K562 (cell line): Measurements from ENCODE around the gene RIMBP3C. TPM values are rescaled to one million over a fixed set of nuclear protein-coding genes. Genes with fewer than 3 reads are reported as not detected.

Experiments
- IFI16 ChIP-seq: fragments of 250-450 bp; sonication (Bioruptor Pico); IDR thresholded peaks from 2 replicates; pipeline ENCODE4 v2.1.2; 2022; ENCODE audit warnings: mild to moderate bottlenecking, inconsistent platforms
- RCOR1 ChIP-seq, 2 experiments: IDR thresholded peaks; 2 replicates each; pipeline ENCODE4 v1.6.1; 2012; ENCODE audit warnings: low read depth in 2 of 2, low read length in 2 of 2, borderline replicate concordance in 1 of 2, improper control_type of control experiment in 1 of 2
- ZC3H11A ChIP-seq: IDR thresholded peaks from 2 replicates; pipeline ENCODE4 v1.6.1; 2012; ENCODE audit warnings: low read depth, low read length, improper control_type of control experiment
- ZNF212 ChIP-seq: fragments of 450-650 bp; formaldehyde crosslinking; IDR thresholded peaks from 2 replicates; pipeline ENCODE4 v1.4.0; 2020; ENCODE audit warnings: mild to moderate bottlenecking
- polyA plus RNA-seq, 8 experiments: library from polyadenylated mRNA; depleted of rRNA in 4 of 8; stranded (reverse) in 5 of 8; unstranded in 3 of 8; fragments of >200 nt; fragmentation: Nextera tagmentation in 2 of 8; fragmentation: Illumina TruSeq in 1 of 8; extraction: Ambion mirVana in 2 of 8; extraction: Trizol in 1 of 8; gene quantifications; 2 replicates each; pipeline versions ENCODE4 v1.2.1 to v1.2.3, GENCODE V29; 2011 to 2014; ENCODE audit warnings: inconsistent platforms in 1 of 8, missing spikeins in 1 of 8
- total RNA-seq, 7 experiments: library from RNA; depleted of rRNA in 6 of 7; stranded (reverse); fragments of >200 nt in 6 of 7; fragmentation: Illumina TruSeq in 2 of 7; extraction: Trizol in 2 of 7; gene quantifications; 2 replicates each; pipeline versions ENCODE4 v1.2.1 to v1.2.3, GENCODE V29; 2011 to 2021; ENCODE audit warnings: low replicate concordance in 1 of 7
- TF ChIP-seq, protein P1 (sequence below): sonication (generic); formaldehyde crosslinking; IDR thresholded peaks from 2 replicates; pipeline ENCODE4 v1.8.0; 2022; ENCODE audit warnings: mild to moderate bottlenecking, missing genetic modification reagents, borderline replicate concordance
- TF ChIP-seq, protein P2 (sequence below): fragments of 250-450 bp; sonication (Bioruptor Pico); IDR thresholded peaks from 2 replicates; pipeline ENCODE4 v1.4.0; 2020; ENCODE audit warnings: mild to moderate bottlenecking
- TF ChIP-seq, protein P3 (sequence below): sonication (generic); formaldehyde crosslinking; IDR thresholded peaks from 2 replicates; pipeline ENCODE4 v1.8.1; 2023; ENCODE audit warnings: mild to moderate bottlenecking, missing genetic modification reagents
- TF ChIP-seq, protein P4 (sequence below), 2 experiments: fragments of 450-650 bp; formaldehyde crosslinking in 1 of 2; IDR thresholded peaks; 2 replicates each; pipeline versions ENCODE4 v1.4.0 to v1.6.1; 2014 to 2020; ENCODE audit warnings: mild to moderate bottlenecking in 2 of 2, borderline replicate concordance in 1 of 2, low read depth in 1 of 2

The RIMBP3C gene
- total and polyA plus RNA-seq, 9 of the 15 experiments (the other 6 are each of a cell fraction or from before 2014, with no cell fraction given) = 0.09 to 0.98 (median 0.17) TPM; not detected in 2

- TF ChIP-seq, protein P1, sequence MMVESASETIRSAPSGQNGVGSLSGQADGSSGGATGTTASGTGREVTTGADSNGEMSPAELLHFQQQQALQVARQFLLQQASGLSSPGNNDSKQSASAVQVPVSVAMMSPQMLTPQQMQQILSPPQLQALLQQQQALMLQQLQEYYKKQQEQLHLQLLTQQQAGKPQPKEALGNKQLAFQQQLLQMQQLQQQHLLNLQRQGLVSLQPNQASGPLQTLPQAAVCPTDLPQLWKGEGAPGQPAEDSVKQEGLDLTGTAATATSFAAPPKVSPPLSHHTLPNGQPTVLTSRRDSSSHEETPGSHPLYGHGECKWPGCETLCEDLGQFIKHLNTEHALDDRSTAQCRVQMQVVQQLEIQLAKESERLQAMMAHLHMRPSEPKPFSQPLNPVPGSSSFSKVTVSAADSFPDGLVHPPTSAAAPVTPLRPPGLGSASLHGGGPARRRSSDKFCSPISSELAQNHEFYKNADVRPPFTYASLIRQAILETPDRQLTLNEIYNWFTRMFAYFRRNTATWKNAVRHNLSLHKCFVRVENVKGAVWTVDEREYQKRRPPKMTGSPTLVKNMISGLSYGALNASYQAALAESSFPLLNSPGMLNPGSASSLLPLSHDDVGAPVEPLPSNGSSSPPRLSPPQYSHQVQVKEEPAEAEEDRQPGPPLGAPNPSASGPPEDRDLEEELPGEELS (CRISPR knock-in tag) = 0 out of 2 replicates have a peak, but pooled peaks have one; percentile 71
- TF ChIP-seq, protein P2, sequence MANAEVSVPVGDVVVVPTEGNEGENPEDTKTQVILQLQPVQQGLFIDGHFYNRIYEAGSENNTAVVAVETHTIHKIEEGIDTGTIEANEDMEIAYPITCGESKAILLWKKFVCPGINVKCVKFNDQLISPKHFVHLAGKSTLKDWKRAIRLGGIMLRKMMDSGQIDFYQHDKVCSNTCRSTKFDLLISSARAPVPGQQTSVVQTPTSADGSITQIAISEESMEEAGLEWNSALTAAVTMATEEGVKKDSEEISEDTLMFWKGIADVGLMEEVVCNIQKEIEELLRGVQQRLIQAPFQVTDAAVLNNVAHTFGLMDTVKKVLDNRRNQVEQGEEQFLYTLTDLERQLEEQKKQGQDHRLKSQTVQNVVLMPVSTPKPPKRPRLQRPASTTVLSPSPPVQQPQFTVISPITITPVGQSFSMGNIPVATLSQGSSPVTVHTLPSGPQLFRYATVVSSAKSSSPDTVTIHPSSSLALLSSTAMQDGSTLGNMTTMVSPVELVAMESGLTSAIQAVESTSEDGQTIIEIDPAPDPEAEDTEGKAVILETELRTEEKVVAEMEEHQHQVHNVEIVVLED (CRISPR knock-in tag) = no peak
- TF ChIP-seq, protein P3, sequence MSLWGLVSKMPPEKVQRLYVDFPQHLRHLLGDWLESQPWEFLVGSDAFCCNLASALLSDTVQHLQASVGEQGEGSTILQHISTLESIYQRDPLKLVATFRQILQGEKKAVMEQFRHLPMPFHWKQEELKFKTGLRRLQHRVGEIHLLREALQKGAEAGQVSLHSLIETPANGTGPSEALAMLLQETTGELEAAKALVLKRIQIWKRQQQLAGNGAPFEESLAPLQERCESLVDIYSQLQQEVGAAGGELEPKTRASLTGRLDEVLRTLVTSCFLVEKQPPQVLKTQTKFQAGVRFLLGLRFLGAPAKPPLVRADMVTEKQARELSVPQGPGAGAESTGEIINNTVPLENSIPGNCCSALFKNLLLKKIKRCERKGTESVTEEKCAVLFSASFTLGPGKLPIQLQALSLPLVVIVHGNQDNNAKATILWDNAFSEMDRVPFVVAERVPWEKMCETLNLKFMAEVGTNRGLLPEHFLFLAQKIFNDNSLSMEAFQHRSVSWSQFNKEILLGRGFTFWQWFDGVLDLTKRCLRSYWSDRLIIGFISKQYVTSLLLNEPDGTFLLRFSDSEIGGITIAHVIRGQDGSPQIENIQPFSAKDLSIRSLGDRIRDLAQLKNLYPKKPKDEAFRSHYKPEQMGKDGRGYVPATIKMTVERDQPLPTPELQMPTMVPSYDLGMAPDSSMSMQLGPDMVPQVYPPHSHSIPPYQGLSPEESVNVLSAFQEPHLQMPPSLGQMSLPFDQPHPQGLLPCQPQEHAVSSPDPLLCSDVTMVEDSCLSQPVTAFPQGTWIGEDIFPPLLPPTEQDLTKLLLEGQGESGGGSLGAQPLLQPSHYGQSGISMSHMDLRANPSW (CRISPR knock-in tag) = 0 out of 2 replicates have a peak, but pooled peaks have one; percentile 72
- 0 out of 2 replicates have a peak, but pooled peaks have one; percentile 24 for TF ChIP-seq ZNF212 (CRISPR knock-in tag)
- TF ChIP-seq, protein P4, sequence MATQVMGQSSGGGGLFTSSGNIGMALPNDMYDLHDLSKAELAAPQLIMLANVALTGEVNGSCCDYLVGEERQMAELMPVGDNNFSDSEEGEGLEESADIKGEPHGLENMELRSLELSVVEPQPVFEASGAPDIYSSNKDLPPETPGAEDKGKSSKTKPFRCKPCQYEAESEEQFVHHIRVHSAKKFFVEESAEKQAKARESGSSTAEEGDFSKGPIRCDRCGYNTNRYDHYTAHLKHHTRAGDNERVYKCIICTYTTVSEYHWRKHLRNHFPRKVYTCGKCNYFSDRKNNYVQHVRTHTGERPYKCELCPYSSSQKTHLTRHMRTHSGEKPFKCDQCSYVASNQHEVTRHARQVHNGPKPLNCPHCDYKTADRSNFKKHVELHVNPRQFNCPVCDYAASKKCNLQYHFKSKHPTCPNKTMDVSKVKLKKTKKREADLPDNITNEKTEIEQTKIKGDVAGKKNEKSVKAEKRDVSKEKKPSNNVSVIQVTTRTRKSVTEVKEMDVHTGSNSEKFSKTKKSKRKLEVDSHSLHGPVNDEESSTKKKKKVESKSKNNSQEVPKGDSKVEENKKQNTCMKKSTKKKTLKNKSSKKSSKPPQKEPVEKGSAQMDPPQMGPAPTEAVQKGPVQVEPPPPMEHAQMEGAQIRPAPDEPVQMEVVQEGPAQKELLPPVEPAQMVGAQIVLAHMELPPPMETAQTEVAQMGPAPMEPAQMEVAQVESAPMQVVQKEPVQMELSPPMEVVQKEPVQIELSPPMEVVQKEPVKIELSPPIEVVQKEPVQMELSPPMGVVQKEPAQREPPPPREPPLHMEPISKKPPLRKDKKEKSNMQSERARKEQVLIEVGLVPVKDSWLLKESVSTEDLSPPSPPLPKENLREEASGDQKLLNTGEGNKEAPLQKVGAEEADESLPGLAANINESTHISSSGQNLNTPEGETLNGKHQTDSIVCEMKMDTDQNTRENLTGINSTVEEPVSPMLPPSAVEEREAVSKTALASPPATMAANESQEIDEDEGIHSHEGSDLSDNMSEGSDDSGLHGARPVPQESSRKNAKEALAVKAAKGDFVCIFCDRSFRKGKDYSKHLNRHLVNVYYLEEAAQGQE (IDR thresholded peaks at IDR 0.05; ENCODE audit: borderline replicate concordance) = no peak
- TF ChIP-seq, protein P4 (CRISPR knock-in tag; IDR thresholded peaks at IDR 0.05; ENCODE audit: low read depth) = peak; percentile 17; the same call in 1 of the 2 replicates
- peak; percentile 35; the same call in 1 of the 2 replicates for TF ChIP-seq ZC3H11A
- TF ChIP-seq IFI16 (CRISPR knock-in tag) = 0 out of 2 replicates have a peak, but pooled peaks have one; percentile 67
- peak in 1 of 2 experiments; percentile 61; a peak in 2 of 4 replicates for TF ChIP-seq RCOR1 (IDR thresholded peaks at IDR 0.05; ENCODE audit: borderline replicate concordance in 1 of 2, low read depth in 2 of 2, low read length in 2 of 2)
Observed at GRCh38 chr22:21573750-21574494, 22.7 kb upstream of the RIMBP3C start (continued).
